Hepatic stellate cell (primary cell): Measurements from ENCODE around the gene GNAL.
"Not testable (repeated sequence)": the region's sequence is repeated elsewhere in the genome, so short reads cannot be mapped to it uniquely, and the experiment has no call there.

Source experiments
- DNase-seq: peaks from one replicate; pipeline ENCODE4 v3.0.0; 2011; ENCODE audit warnings: low spot score

GNAL gene

GRCh38 chr18:11849841-11850634 lies 161.0 kb downstream of the GNAL start:
- peak; percentile 76 for DNase-seq

DNA sequence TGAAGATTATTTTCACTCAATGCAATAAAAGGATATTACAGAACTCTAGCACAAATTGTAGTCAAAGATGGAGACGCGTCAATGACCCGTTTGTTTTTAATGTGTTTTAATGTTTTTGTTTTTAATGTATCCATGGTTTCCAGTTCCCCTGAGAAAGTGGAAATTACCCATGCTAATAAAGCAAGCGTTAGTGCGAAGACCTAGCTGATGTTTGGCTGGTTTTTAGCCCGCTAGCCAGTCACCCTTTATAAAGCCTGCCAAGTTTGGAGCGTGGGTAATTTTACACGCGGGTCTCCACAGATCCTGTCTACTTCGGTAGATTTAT lies 161.7 kb downstream of the GNAL start:
- peak; percentile 41 for DNase-seq

DNA sequence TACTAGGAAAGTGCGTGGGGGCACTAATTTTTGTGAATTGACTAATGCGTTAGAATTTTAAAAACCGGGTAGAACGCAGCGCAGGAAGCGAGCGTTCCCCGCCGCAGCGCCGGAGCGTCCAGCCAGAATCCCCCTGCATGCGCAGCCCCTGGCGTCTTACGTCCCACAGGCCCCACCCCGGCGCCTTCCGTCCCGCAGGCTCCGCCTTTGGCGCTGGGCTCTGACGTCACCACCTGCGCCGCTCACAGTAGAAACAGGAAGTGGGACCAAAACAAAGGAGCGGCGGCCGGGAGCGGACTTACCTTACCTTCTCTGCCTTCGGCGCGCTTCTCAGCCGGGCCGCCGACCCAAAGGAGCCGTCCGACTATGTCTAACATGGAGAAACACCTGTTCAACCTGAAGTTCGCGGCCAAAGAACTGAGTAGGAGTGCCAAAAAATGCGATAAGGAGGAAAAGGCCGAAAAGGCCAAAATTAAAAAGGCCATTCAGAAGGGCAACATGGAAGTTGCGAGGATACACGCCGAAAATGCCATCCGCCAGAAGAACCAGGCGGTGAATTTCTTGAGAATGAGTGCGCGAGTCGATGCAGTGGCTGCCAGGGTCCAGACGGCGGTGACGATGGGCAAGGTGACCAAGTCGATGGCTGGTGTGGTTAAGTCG lies 162.2 kb downstream of the GNAL start, which contains the start of gene CHMP1B:
Gene CHMP1B, plus strand, starts transcription at position 268 of the 660 bp plus-strand sequence. Its CDS starts 99 bp downstream, at position 367.
- DNase-seq: peak; percentile 88

DNA sequence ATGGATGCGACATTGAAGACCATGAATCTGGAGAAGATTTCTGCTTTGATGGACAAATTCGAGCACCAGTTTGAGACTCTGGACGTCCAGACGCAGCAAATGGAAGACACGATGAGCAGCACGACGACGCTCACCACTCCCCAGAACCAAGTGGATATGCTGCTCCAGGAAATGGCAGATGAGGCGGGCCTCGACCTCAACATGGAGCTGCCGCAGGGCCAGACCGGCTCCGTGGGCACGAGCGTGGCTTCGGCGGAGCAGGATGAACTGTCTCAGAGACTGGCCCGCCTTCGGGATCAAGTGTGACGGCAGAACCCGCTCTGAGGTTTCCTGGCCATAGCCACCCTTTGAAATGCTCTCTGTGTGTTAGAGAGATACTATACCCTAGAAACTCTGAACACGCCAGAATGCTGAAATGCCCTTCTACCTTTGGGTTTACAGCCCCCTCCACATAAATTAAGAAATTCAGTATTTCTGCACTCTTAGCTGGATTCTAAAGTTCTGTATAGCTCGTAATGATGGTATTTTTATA lies 162.8 kb downstream of the GNAL start:
- no peak for DNase-seq

DNA sequence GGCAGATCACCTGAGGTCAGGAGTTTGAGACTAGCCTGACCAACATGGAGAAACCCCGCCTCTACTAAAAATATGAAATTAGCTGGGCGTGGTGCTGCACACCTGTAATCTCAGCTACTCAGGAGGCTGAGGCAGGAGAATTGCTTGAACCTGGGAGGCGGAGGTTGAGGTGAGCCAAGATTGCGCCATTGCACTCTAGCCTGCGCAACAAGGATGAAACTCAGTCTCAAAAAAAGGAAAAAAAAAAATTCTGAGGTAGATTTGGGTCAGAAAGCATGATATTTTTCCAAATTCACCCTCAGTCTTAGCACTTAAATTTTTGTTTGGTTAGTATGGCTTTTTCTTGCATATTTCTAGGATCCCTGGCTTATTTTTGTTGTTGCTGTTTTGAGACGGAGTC lies 165.5 kb downstream of the GNAL start:
- not testable (repeated sequence) for DNase-seq

DNA sequence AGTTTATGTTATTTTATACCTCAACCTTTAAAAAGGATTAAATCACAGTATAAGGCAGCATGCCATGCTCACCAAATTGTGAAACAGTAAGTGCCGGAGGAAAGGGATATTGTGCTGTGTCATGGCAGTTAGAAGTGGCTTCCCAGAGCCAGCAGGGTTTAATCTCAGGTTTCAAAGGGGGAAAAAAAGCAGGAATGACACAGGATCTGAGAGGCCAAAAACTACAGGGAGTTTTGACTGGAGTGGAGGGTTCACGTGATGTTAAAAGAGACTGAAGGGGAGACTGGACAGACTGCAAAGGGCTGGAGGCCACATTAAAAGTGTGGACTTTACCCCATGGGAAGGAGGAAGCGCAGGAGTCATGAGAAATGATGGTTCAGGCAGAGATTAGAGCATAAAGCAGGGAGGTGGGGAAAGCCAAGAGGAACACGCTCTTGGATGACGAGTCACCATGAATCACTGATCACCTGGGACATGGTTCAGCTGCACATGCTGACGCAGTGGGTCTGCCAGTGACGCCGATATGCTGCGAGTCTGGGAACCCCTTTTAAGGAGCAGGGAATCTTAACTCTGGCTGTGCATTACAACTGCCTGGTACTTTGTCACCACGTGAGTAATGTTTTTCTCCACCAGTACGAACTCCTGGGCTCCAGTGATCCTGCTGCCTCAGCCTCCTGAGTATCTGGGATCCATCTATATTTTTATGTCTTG lies 168.3 kb downstream of the GNAL start:
- DNase-seq: peak; percentile 92

- no peak for DNase-seq
These were observed 170.3 kb downstream of the GNAL start for GRCh38 chr18:11859282-11859830.

DNA sequence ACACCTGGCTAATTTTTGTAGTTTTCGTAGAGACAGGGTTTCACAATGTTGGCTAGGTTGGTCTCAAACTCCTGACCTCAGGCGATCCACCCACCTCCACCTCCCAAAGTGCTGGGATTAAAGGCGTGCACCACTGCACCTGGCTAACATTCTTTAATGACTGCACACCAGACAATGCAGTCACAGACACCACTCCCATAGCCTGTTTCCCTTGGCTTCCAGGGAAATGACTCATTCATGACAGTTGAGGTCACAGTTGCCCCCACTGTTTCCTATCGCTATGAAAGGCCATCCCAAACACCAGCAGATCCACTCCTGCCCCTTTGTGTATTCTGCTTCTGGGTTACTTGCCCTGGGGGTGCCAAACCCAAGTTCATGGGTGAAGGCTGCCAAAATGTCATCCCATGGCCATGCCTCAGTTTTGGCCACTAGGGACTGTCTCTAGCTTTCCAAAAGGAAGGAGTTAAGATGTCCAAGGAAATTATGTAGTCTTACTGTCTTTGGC lies 170.9 kb downstream of the GNAL start:
- peak; percentile 58 for DNase-seq

- no peak for DNase-seq
These were observed 171.8 kb downstream of the GNAL start for GRCh38 chr18:11860594-11861450.

- no peak for DNase-seq
These were observed 172.7 kb downstream of the GNAL start for GRCh38 chr18:11861583-11862288.

GRCh38 chr18:11862468-11863137 lies 173.5 kb downstream of the GNAL start:
- DNase-seq: no peak

GRCh38 chr18:11864471-11864870 lies 175.4 kb downstream of the GNAL start:
- DNase-seq: no peak

GRCh38 chr18:11865071-11865470 lies 176.0 kb downstream of the GNAL start:
- no peak for DNase-seq

- no peak for DNase-seq
These were observed 177.3 kb downstream of the GNAL start for GRCh38 chr18:11866329-11866728.

DNA sequence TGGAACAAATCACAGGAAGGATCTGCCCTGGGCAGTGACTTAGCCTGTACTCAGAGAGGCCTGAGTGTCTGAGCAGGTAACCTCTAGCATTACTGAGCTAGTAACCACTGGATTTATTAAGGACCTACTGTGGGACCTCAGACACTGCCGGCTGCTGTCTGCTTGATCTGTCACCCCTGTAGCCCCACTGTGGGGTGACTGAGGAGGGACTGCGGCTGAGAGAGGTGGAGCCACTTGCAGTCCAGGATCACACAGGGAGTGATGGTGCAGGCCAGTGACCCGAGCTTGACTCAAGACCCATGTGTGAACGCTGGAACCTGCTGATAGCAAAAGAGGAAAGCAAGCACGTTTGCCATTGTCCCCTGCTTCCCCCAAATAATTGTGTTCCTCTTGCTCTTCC lies 177.7 kb downstream of the GNAL start:
- DNase-seq: no peak

- DNase-seq: no peak
These were observed 179.2 kb downstream of the GNAL start for GRCh38 chr18:11868230-11868629.

GRCh38 chr18:11871501-11871900 lies 182.4 kb downstream of the GNAL start:
- DNase-seq: no peak

DNA sequence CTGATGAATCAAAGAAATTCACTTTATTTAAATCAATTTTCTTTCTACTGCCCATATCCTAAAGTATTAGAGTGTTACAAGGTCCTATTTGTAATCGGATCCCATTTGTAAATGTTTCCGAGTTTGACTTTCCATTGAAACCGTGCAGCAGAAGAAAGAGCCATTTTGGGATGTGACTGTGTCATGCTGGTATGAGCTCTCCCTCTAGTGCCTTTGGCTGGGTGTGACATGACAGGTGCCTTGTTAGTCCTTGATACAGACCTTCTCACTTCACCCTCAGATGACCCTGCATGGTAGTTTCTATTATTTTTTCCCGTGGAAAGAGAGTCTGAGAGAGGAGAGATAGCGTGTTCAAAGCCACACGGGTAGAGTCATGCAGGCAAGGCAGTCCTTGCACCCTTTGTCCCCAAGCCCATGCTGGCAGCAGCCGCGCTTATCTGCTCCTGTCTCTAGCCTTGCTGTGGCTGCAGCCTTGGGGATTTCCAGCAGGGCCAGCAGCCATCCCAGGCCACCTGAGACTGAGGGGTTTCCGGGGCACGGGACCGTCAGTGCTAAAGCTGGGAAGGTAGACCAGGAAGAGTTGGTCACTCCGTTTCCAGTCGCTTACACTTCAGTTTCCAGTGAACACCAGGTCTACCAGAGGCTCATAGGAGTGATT lies 183.5 kb downstream of the GNAL start:
- peak; percentile 77 for DNase-seq

- no peak for DNase-seq
These were observed 184.7 kb downstream of the GNAL start for GRCh38 chr18:11873670-11874340.
